Rectal smooth muscle tissue (tissue), 1 donor: ENCODE results near the gene WFDC10B.
"Not testable (repeated sequence)": the region's sequence is repeated elsewhere in the genome, so short reads cannot be mapped to it uniquely, and the experiment has no call there.

ENCODE experiments used
- H3K27ac ChIP-seq: one replicate; pipeline ENCODE4 v1.7.0; 2013; ENCODE audit warnings: low read depth, low read length, inconsistent platforms
- H3K27me3 ChIP-seq: one replicate; pipeline ENCODE4 v1.7.0; 2013; ENCODE audit warnings: low read length; ENCODE audit not compliant: control insufficient read depth, insufficient read depth
- H3K36me3 ChIP-seq: one replicate; pipeline ENCODE4 v1.7.0; 2013; ENCODE audit warnings: low read length; ENCODE audit not compliant: control insufficient read depth, insufficient read depth
- H3K4me1 ChIP-seq: one replicate; pipeline ENCODE4 v1.7.0; 2013; ENCODE audit warnings: low read length; ENCODE audit not compliant: control insufficient read depth, insufficient read depth
- H3K4me3 ChIP-seq: one replicate; pipeline ENCODE4 v1.7.0; 2013; ENCODE audit warnings: low read length
- H3K9ac ChIP-seq: one replicate; pipeline ENCODE4 v1.7.0; 2013; ENCODE audit warnings: low read length

WFDC10B gene

DNA sequence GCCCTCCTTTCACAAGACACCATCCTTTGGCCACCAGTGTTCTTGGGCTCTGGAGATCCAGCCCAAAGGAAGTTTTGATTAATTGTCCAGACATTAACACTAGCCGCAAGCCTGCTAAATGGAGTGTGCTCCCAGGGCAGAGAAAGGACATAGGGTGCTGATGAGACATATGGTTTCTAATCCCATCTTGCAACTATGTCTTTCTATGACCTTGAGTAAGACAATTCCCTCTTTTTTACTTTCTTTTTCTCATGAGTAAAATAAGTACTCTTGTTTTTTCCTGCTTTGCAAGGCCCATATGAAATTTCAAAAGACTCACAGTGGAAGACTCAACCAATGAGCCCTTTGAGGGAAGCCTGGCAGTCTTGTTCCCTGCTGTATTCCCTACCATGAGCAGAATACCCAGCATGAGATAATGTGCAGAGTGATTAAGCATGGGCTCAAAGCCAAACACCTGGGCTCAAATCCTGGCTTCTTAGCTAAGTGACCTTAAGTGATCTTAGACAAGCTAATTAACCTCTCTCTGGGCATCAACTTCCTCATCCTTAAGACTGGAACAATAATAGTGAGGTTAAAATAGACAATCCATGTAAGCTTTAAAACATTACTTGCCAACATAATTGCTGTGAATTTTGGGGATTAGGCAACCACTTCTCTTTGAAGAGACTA lies at the start of gene WFDC10B:
Gene WFDC10B, minus strand, starts transcription at position 51 of the 669 bp plus-strand sequence. CDS start 19,027 bp downstream, outside the sequence.
- Histone ChIP-seq H3K36me3 (no peaks in the 10 kb centered on the region), H3K9ac (no peak within 1 kb of the TSS), H3K4me1 (no peaks in the 10 kb centered on the region), H3K27ac (no peak within 1 kb of the TSS), H3K27me3 (no peaks in the 10 kb centered on the region), H3K4me3 (no peak within 1 kb of the TSS)

- Histone ChIP-seq H3K36me3 (no peaks in the 10 kb centered on the region), H3K27ac (no peak overlapping the region), H3K9ac (no peak overlapping the region), H3K4me3 (no peak overlapping the region), H3K27me3 (no peaks in the 10 kb centered on the region), H3K4me1 (no peaks in the 10 kb centered on the region)
These were observed 47.9 kb upstream of the WFDC10B start for GRCh38 chr20:45752746-45753145.

GRCh38 chr20:45751721-45752120 lies 46.9 kb upstream of the WFDC10B start:
- Histone ChIP-seq H3K36me3 (no peaks in the 10 kb centered on the region), H3K27ac (no peak overlapping the region), H3K4me1 (no peaks in the 10 kb centered on the region), H3K27me3 (no peaks in the 10 kb centered on the region), H3K4me3 (no peak overlapping the region), H3K9ac (no peak overlapping the region)

- H3K27ac ChIP-seq = no peak overlapping the region
- H3K4me3 ChIP-seq = no peak overlapping the region
These were observed 40.2 kb upstream of the WFDC10B start for GRCh38 chr20:45745015-45745414.

GRCh38 chr20:45742596-45742995 lies 37.8 kb upstream of the WFDC10B start:
- H3K9ac ChIP-seq = no peak overlapping the region
- H3K4me3 ChIP-seq = no peak overlapping the region
- H3K36me3 ChIP-seq = no peaks in the 10 kb centered on the region
- no peak overlapping the region for H3K27ac ChIP-seq
- no peaks in the 10 kb centered on the region for H3K27me3 ChIP-seq
- H3K4me1 ChIP-seq = no peaks in the 10 kb centered on the region

More at GRCh38 chr20:45745015-45745414, 40.2 kb upstream of the WFDC10B start:
- no peaks in the 10 kb centered on the region for H3K27me3 ChIP-seq
- H3K36me3 ChIP-seq = no peaks in the 10 kb centered on the region
- no peaks in the 10 kb centered on the region for H3K4me1 ChIP-seq
- no peak overlapping the region for H3K9ac ChIP-seq

DNA sequence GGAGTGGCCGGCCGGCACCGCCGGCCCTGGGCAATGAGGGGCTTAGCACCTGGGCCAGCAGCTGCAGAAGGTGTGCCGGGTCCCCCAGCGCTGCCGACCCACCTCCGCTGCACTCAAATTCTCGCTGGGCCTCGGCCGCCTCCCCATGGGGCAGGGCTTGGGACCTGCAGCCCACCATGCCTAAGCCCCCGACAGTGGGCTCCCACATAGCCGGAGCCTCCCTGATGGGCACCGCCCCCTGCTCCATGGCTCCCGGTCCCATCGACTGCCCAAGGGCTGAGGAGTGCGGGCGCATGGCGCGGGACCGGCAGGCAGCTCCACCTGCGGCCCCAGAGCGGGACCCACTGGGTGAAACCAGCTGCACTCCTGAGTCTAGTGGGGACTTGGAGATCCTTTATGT lies 31.2 kb upstream of the WFDC10B start:
- H3K27ac ChIP-seq = no peak overlapping the region
- no peaks in the 10 kb centered on the region for H3K36me3 ChIP-seq
- no peaks in the 10 kb centered on the region for H3K4me1 ChIP-seq
- H3K4me3 ChIP-seq = no peak overlapping the region
- no peak overlapping the region for H3K9ac ChIP-seq
- H3K27me3 ChIP-seq = no peaks in the 10 kb centered on the region

- Histone ChIP-seq H3K4me1 (no peaks in the 10 kb centered on the region), H3K27ac (no peak overlapping the region), H3K36me3 (no peaks in the 10 kb centered on the region), H3K27me3 (no peaks in the 10 kb centered on the region), H3K4me3 (no peak overlapping the region), H3K9ac (no peak overlapping the region)
These were observed 30.7 kb upstream of the WFDC10B start for GRCh38 chr20:45735552-45735951.

- H3K36me3 ChIP-seq = no peaks in the 10 kb centered on the region
- no peak overlapping the region for H3K27ac ChIP-seq
- no peak overlapping the region for H3K9ac ChIP-seq
- H3K27me3 ChIP-seq = no peaks in the 10 kb centered on the region
- no peaks in the 10 kb centered on the region for H3K4me1 ChIP-seq
- H3K4me3 ChIP-seq = no peak overlapping the region
These were observed 27.4 kb upstream of the WFDC10B start for GRCh38 chr20:45732199-45732598.

- no peaks in the 10 kb centered on the region for H3K4me1 ChIP-seq
These were observed 22.2 kb upstream of the WFDC10B start for GRCh38 chr20:45727044-45727443.

DNA sequence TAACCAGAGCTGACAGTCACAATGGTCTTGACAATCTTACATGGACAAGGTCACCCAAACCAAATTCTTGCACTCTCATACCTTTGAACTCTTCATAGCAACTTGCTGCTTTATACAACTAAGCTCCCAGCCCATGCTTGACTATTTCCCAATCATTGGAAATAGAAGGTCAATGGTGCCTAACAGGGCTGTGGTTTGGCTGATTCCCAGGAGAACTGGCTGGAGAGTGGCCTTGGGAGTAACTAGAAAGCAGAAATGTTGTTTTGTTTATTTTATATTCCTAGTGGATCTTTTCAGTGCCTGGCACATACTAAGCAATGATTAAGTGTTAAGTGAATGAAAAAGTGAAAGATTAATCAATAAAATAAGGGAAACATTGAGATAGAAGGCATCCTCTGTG lies 20.3 kb upstream of the WFDC10B start:
- no peaks in the 10 kb centered on the region for H3K4me1 ChIP-seq
- no peak overlapping the region for H3K9ac ChIP-seq
- no peaks in the 10 kb centered on the region for H3K27me3 ChIP-seq
- H3K4me3 ChIP-seq = no peak overlapping the region
- H3K27ac ChIP-seq = no peak overlapping the region
- H3K36me3 ChIP-seq = no peaks in the 10 kb centered on the region

More at GRCh38 chr20:45727044-45727443, 22.2 kb upstream of the WFDC10B start:
- Histone ChIP-seq H3K36me3 (no peaks in the 10 kb centered on the region), H3K27me3 (no peaks in the 10 kb centered on the region), H3K9ac (no peak overlapping the region), H3K4me3 (no peak overlapping the region), H3K27ac (no peak overlapping the region)

- no peaks in the 10 kb centered on the region for H3K27me3 ChIP-seq
- H3K4me3 ChIP-seq = no peak within 1 kb of the TSS
- H3K4me1 ChIP-seq = no peaks in the 10 kb centered on the region
- no peaks in the 10 kb centered on the region for H3K36me3 ChIP-seq
- no peak within 1 kb of the TSS for H3K27ac ChIP-seq
- no peak within 1 kb of the TSS for H3K9ac ChIP-seq
These were observed 17.2 kb upstream of the WFDC10B start, which contains the start of gene SPINT4 for GRCh38 chr20:45722047-45722446. SPINT4 (plus strand) TSS chr20:45722347; CDS start chr20:45722368, 21 bp downstream.

DNA sequence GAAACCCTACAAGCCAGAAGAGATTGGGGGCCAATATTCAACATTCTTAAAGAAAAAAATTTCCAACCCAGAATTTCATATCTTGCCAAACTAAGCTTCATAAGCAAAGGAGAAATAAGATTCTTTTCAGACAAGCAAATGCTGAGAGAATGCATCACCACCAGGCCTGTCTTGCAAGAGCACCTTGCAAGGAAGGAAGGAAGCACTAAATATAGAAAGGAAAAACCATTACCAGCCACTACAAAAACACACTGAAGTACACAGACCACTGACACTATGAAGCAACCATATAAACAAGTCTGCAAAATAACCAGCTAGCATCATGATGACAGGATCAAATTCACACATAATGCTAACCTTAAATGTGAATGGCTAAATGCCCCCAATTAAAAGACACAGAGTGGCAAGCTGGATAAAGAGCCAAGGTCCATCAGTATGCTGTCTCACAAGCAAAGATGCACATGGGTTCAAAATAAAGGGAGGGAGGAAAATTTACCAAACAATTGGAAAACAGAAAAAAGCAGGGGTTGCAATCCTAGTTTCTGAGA lies 11.4 kb upstream of the WFDC10B start:
- H3K27me3 ChIP-seq, H3K4me1 ChIP-seq, H3K27ac ChIP-seq, H3K9ac ChIP-seq, H3K36me3 ChIP-seq, H3K4me3 ChIP-seq: not testable (repeated sequence)

GRCh38 chr20:45701873-45702272 lies 2.9 kb downstream of the WFDC10B start, which contains the start of gene WFDC13:
WFDC13 (plus strand) TSS chr20:45702038; CDS start chr20:45702124, 86 bp downstream.
- no peak within 1 kb of the TSS for H3K9ac ChIP-seq
- H3K27ac ChIP-seq = no peak within 1 kb of the TSS
- H3K27me3 ChIP-seq = no peaks in the 10 kb centered on the region
- H3K4me1 ChIP-seq = no peaks in the 10 kb centered on the region
- no peaks in the 10 kb centered on the region for H3K36me3 ChIP-seq
- no peak within 1 kb of the TSS for H3K4me3 ChIP-seq
